ENCODE data around the gene MCM3AP.

Gene MCM3AP

DNA sequence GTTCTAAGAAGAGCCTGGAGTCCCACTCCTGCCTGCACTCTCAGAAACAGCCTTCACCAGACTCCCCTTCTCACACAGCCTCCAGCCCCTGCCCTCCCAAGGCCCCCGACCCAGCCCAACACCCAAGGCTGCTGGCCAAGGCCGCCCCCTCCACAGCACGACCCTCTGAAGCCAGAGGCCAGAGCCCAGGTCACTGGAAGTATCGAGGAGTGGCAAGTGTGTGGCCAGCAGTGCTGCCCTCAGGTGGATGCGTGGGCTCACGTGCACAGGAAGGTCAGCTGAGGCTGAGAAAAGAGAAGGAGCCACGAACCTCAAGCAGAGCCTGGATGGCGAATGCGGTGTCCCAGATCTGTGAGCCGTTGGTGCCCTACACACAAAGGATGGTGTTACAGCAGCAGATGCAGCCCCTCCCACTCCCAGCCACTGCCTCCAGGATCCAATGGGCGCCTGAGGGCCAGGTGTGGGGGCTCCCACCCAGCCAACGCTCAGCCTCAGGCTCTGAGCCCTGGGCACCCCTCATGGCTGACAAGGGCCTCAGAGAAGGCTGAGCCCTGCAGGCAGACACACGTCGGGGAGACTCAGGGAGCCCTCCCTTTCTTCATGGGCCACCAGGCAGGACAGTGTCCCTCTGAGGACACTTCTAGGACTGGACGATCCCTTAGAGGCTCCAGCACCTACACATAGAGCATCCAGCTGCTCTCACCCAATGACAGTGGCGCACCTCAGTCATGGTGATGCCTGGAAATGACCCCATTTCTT, 74.9 kb downstream of the MCM3AP start:
- H3K27me3 Mint-ChIP-seq (ENCODE audit: low read depth): no peaks in the 10 kb centered on the region

DNA sequence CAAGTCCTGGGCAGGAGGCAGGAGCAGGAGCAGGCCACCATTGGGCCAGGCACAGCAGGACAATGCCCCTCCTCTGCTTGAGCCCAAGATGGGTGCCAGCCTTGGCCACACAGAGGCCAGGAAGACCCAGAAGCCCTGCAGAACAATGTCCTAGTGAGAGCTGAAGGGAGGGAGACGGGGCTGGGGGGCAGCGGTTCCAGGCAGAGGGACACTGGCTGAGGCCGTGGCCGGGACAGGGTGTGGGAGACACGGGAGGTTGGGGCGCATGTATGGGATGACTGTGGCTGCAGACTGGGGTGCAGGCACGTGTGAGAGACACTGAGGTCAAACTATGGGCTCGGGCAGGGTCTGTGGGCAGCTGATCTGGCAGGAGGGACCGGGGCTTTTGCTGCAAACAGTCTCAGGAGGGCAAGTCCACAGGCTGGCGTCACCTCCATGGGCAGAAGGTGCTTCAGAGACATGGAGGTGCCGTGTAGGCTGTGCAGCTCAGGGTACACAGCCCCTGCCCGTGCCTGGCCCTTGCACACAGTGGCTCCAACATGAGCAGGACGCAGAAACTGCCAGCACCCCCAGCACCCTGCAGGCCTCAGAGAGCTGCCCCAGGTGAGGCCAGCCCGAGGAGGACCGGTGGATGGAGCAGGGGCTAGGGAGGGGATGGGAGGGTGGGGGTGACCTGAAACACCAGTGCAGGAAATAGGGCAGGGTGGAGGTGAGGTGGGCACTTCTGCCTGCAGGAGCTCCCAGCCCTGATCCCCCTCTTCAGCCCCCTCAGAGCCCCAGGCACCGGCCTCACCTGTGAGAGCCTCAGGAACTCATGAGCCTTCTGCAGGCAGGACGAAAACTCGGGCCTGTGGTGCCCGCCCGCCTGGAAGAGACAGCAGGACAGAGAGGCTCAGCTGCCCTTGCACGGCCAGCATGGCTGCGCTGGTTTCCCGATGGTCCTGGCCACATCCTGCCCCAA, 76.4 kb downstream of the MCM3AP start:
- H3K4me3 Mint-ChIP-seq: no peak overlapping the region

More for the DNA sequence above, 74.9 kb downstream of the MCM3AP start:
- Mint-ChIP-seq H3K9me3 (no peaks in the 10 kb centered on the region), H3K4me1 (no peaks in the 10 kb centered on the region), H3K27ac (no peak overlapping the region), H3K36me3 (ENCODE audit: low read depth) (peaks cover 28% of the 10 kb centered on the region), H3K4me3 (no peak overlapping the region)
- TF ChIP-seq, protein P1, sequence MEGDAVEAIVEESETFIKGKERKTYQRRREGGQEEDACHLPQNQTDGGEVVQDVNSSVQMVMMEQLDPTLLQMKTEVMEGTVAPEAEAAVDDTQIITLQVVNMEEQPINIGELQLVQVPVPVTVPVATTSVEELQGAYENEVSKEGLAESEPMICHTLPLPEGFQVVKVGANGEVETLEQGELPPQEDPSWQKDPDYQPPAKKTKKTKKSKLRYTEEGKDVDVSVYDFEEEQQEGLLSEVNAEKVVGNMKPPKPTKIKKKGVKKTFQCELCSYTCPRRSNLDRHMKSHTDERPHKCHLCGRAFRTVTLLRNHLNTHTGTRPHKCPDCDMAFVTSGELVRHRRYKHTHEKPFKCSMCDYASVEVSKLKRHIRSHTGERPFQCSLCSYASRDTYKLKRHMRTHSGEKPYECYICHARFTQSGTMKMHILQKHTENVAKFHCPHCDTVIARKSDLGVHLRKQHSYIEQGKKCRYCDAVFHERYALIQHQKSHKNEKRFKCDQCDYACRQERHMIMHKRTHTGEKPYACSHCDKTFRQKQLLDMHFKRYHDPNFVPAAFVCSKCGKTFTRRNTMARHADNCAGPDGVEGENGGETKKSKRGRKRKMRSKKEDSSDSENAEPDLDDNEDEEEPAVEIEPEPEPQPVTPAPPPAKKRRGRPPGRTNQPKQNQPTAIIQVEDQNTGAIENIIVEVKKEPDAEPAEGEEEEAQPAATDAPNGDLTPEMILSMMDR (IDR thresholded peaks at IDR 0.05; ENCODE audit: unreplicated experiment in 3 of 3): no peak

DNA sequence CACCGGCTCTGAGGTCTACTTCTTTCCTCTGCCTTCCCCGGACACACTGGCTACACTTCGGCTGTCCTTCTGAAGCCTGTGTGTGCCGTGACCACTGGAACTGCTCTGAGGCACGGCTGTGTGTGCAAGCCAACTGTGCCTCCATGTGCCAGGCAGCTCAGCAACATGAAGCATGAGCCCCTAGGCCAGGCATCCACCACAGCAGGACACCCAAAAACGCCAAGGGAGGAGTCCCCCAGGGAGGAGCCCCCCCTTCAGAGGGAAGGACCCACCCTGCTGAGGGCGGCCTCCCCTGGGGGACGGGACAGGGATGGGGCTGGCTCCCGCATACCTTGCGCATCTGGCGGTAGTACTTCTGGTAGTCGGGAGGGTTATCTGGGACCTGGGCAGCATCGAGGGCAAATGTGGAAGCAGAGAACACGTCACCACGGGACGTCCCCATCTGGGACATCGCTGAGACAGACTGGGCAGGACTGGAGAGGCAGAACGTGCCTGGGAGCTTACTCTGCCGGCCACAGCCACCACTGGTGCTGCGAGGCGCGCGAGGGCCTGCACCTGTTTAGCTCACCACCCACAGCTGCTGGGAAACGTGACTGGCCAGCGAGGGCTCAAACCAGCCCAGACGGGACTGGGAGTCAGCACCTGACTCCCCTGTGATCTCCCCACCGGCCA, 77.4 kb downstream of the MCM3AP start:
- TF ChIP-seq, protein P1 (IDR thresholded peaks at IDR 0.05; ENCODE audit: unreplicated experiment in 3 of 3): no peak
- Mint-ChIP-seq H3K36me3 (ENCODE audit: low read depth) (peaks cover 41% of the 10 kb centered on the region), H3K27ac (no peak overlapping the region), H3K27me3 (ENCODE audit: low read depth) (no peaks in the 10 kb centered on the region), H3K9me3 (no peaks in the 10 kb centered on the region), H3K4me3 (no peak overlapping the region), H3K4me1 (no peaks in the 10 kb centered on the region)

More for the DNA sequence above, 76.4 kb downstream of the MCM3AP start:
- Mint-ChIP-seq H3K27ac (no peak overlapping the region), H3K27me3 (ENCODE audit: low read depth) (no peaks in the 10 kb centered on the region), H3K4me1 (no peaks in the 10 kb centered on the region), H3K9me3 (no peaks in the 10 kb centered on the region), H3K36me3 (ENCODE audit: low read depth) (peaks cover 40% of the 10 kb centered on the region)
- TF ChIP-seq, protein P1 (IDR thresholded peaks at IDR 0.05; ENCODE audit: unreplicated experiment in 3 of 3): no peak

DNA sequence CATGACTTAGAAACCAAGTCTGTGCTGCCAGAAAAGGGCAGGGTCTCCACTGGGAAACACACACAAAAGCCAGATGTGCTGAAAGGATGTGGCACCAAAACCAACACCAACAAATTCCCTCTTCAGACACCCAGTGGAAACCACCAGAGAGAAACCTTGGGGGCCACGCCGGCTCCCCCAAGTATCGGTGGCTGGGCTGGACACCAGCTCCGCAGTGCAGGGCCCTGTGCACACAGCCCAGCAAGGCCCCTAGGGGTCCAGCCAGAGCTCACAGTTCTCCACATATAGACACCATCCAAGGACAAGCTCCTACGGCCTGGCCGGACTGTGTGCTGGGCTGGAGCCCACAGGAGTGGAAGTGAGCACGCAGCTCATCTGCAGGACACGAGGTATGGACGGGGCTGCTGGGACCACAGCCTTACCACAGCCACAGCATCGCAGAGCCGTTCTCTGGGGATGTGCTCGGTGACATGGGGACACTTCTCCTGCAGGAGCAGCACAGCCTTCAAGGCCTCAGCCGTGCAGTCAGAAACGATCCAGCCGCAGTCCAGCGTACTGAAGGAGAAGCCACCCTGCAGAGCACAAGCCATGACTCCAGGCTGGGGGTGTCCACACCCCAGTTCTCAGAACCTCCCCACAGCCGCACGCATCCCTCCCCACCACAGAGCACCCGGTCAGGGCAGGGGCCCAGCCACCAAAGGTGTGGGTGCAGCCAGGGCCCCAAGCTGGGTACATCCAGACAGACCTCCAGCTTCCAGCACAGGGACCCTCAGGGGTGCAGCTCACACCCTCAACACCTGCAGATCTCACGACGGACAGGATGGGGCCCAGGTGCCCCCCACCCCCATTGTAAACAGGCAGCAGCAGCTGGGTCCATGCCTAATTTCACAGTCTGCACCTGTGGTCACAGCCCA, 78.1 kb downstream of the MCM3AP start:
- Mint-ChIP-seq H3K27me3 (ENCODE audit: low read depth) (no peaks in the 10 kb centered on the region), H3K4me3 (no peak overlapping the region), H3K4me1 (no peaks in the 10 kb centered on the region), H3K9me3 (no peaks in the 10 kb centered on the region), H3K36me3 (ENCODE audit: low read depth) (peaks cover 44% of the 10 kb centered on the region), H3K27ac (no peak overlapping the region)
- TF ChIP-seq, protein P1 (IDR thresholded peaks at IDR 0.05; ENCODE audit: unreplicated experiment in 3 of 3): no peak
